Liver (tissue), 10 donors: ENCODE data around the gene PPM1K. TPM values are rescaled to one million over a fixed set of nuclear protein-coding genes. Genes with fewer than 3 reads are reported as not detected.

Experiments
- DNase-seq: peaks from one replicate; pipeline ENCODE4 v3.0.0-alpha.2; 2017; ENCODE audit warnings: low spot score
- H3K27ac ChIP-seq, 2 donors: one replicate each; pipeline ENCODE4 v1.7.0; 2013; ENCODE audit warnings: inconsistent platforms in 2 of 2, low read length in 2 of 2, control low read depth in 1 of 2, low read depth in 1 of 2, mild to moderate bottlenecking in 1 of 2
- H3K27me3 ChIP-seq, 4 donors: one replicate each; pipeline versions ENCODE4 v1.6.1 to v1.7.0; 2013; ENCODE audit warnings: low read length in 3 of 4, inconsistent platforms in 1 of 4, mild to moderate bottlenecking in 1 of 4, moderate library complexity in 1 of 4; ENCODE audit not compliant: control insufficient read depth in 4 of 4, insufficient read depth in 4 of 4
- H3K36me3 ChIP-seq, 4 donors: one replicate each; pipeline versions ENCODE4 v1.6.1 to v1.7.0; 2013; ENCODE audit warnings: low read length in 3 of 4, mild to moderate bottlenecking in 3 of 4, low read depth in 1 of 4, moderate library complexity in 1 of 4; ENCODE audit not compliant: control insufficient read depth in 4 of 4, insufficient read depth in 3 of 4
- H3K4me1 ChIP-seq, 4 donors: one replicate each; pipeline versions ENCODE4 v1.6.1 to v1.7.0; 2013; ENCODE audit warnings: low read length in 3 of 4, mild to moderate bottlenecking in 3 of 4, moderate library complexity in 1 of 4; ENCODE audit not compliant: control insufficient read depth in 4 of 4, insufficient read depth in 4 of 4
- H3K4me3 ChIP-seq, 3 donors: one replicate each; pipeline versions ENCODE4 v1.6.1 to v1.7.0; 2013; ENCODE audit warnings: low read length in 3 of 3, control low read depth in 1 of 3, low read depth in 1 of 3, mild to moderate bottlenecking in 1 of 3
- H3K9ac ChIP-seq, 2 donors: one replicate each; pipeline ENCODE4 v1.7.0; 2013; ENCODE audit warnings: low read length in 2 of 2, mild to moderate bottlenecking in 2 of 2, moderate library complexity in 2 of 2, control low read depth in 1 of 2, low read depth in 1 of 2
- H3K9me3 ChIP-seq, 4 donors: one replicate each; pipeline versions ENCODE4 v1.6.1 to v1.7.0; 2013; ENCODE audit warnings: low read length in 3 of 4; ENCODE audit not compliant: control insufficient read depth in 4 of 4
- EGR1 ChIP-seq, 2 donors: IDR thresholded peaks; 2 replicates each; pipeline ENCODE4 v1.6.1; 2016 to 2018; ENCODE audit warnings: antibody characterized with exemption in 2 of 2, low read depth in 2 of 2
- HNF4A ChIP-seq, 2 donors: conservative IDR thresholded peaks; 2 replicates each; pipeline ENCODE4 v1.6.1; 2016; ENCODE audit warnings: antibody characterized with exemption in 2 of 2, mild to moderate bottlenecking in 2 of 2
- RAD21 ChIP-seq, 2 donors: IDR thresholded peaks; 2 replicates each; pipeline ENCODE4 v1.6.1; 2016; ENCODE audit warnings: antibody characterized with exemption in 2 of 2, mild to moderate bottlenecking in 2 of 2
- SP1 ChIP-seq: IDR thresholded peaks from 2 replicates; pipeline ENCODE4 v1.6.1; 2018; ENCODE audit warnings: antibody characterized with exemption, mild to moderate bottlenecking
- TAF1 ChIP-seq: conservative IDR thresholded peaks from 2 replicates; pipeline ENCODE4 v1.6.1; 2016; ENCODE audit warnings: antibody characterized with exemption, mild to moderate bottlenecking
- WGBS: extraction: QIAGEN DNeasy Blood & Tissue Kit; methylation state at CpG from one replicate; pipeline ENCODE4 v1.1.7; 2013; 5-methylcytosine and 5-hydroxymethylcytosine counted together
- polyA plus RNA-seq, 2 donors: library from polyadenylated mRNA; stranded (reverse) in 1 of 2; unstranded in 1 of 2; fragments of 200-250 nt in 1 of 2; fragments of >200 nt in 1 of 2; fragmentation: Nextera tagmentation in 1 of 2; extraction: Ambion mirVana in 1 of 2; gene quantifications; one replicate each; pipeline versions ENCODE4 v1.2.1 to v1.2.3, GENCODE V29; 2013 to 2015
- small RNA-seq: library from RNA; depleted of rRNA; stranded (forward); fragments of <200 nt; gene quantifications from one replicate; pipeline ENCODE3, GENCODE V24; 2014
- total RNA-seq, 2 donors: library from RNA; depleted of rRNA; stranded (reverse); fragments of >200 nt; gene quantifications; one replicate each; pipeline ENCODE4 v1.2.3, GENCODE V29; 2014
- donor health status: healthy.
- donor health status: healthy.
- donor health status: healthy.
- donor health status: healthy.
- donor health status: healthy.

Gene PPM1K
- total and polyA plus RNA-seq, 4 donors = 1.3 to 12.7 (median 6.7) TPM

- no peaks in the 10 kb centered on the region for H3K9me3 ChIP-seq
- DNase-seq = no peak
- H3K9ac ChIP-seq = no peak overlapping the region
- TF ChIP-seq RAD21 (IDR thresholded peaks at IDR 0.05) (no peak), HNF4A (conservative IDR thresholded peaks at IDR 0.05) (no peak), SP1 (no peak), EGR1 (IDR thresholded peaks at IDR 0.05; ENCODE audit: low read depth in 2 of 2) (no peak), TAF1 (no peak)
- H3K4me3 ChIP-seq = no peak overlapping the region
- H3K4me1 ChIP-seq = peaks cover 0 to 3% (median 2%) of the 10 kb centered on the region in 4 donors
- no peak overlapping the region for H3K27ac ChIP-seq
- 65% methylated on average over 4 of the region's 4 CpGs for WGBS
- no peaks in the 10 kb centered on the region for H3K36me3 ChIP-seq
- H3K27me3 ChIP-seq = no peaks in the 10 kb centered on the region
These were observed 76.2 kb downstream of the PPM1K start for GRCh38 chr4:88208156-88208555.

Small RNA genes lying within 50 kb of the gene (small RNA-seq; reads per million reads assigned to genes)
- not detected for gene RF00019
- not detected for gene RNU6-1298P

Other genes with a start within 250 kb of the PPM1K start
- 10 to 100 TPM in 1 of 2 donors, 1 to 10 TPM in 1; 9.6 to 23.6 TPM for gene ABCG2, start 125.9 kb downstream of the PPM1K start, total RNA-seq
- 1 to 10 TPM; 1.9 to 4.5 TPM for gene ABCG2, start 125.9 kb downstream of the PPM1K start, polyA plus RNA-seq
- 1 to 10 TPM; 2.7 to 3.8 TPM for gene HERC6, start 94.3 kb upstream of the PPM1K start, total RNA-seq
- gene HERC6, start 94.3 kb upstream of the PPM1K start, polyA plus RNA-seq = 1 to 10 TPM; 1.5 to 2.5 TPM
- gene HERC5, start 172.6 kb upstream of the PPM1K start, total RNA-seq = 1 to 10 TPM; 2.8 to 3.0 TPM
- gene HERC5, start 172.6 kb upstream of the PPM1K start, polyA plus RNA-seq = 1 to 10 TPM; 1.5 to 5.0 TPM
- gene PYURF, start 239.2 kb upstream of the PPM1K start, total RNA-seq = 10 to 100 TPM; 28.8 to 60.4 TPM
- gene PYURF, start 239.2 kb upstream of the PPM1K start, polyA plus RNA-seq = 10 to 100 TPM; 56.9 to 86.0 TPM